Neural cell (in vitro differentiated cells): Measurements from ENCODE around the gene TMEM147. TPM values are rescaled to one million over a fixed set of nuclear protein-coding genes. Genes with fewer than 3 reads are reported as not detected.

Experiments
- H2AFZ ChIP-seq: fragments of 200-600, 300-800 bp; sonication (generic), shearing (Covaris generic); 2 replicates; pipeline ENCODE4 v1.6.0; 2014; ENCODE audit warnings: low read depth, mild to moderate bottlenecking, antibody characterized with exemption, low read length, moderate library complexity
- H3F3A ChIP-seq: fragments of 200-600 bp; shearing (Covaris generic); 2 replicates; pipeline ENCODE4 v1.6.1; 2016; ENCODE audit warnings: mild to moderate bottlenecking, moderate library complexity, mixed read lengths, antibody characterized with exemption, low read length; ENCODE audit not compliant: insufficient read depth, poor library complexity, severe bottlenecking
- H3K27ac ChIP-seq: fragments of 200-600, 300-800 bp; sonication (generic), shearing (Covaris generic); 2 replicates; pipeline ENCODE4 v1.5.1; 2014; ENCODE audit warnings: mild to moderate bottlenecking, low read length, moderate library complexity
- H3K27me3 ChIP-seq: fragments of 300-800, 200-600 bp; sonication (generic), shearing (Covaris generic); 2 replicates; pipeline ENCODE4 v1.6.0; 2014; ENCODE audit warnings: mild to moderate bottlenecking, low read depth, low read length, moderate library complexity; ENCODE audit not compliant: insufficient read depth
- H3K36me3 ChIP-seq: fragments of 300-800, 200-600 bp; sonication (generic), shearing (Covaris generic); 2 replicates; pipeline ENCODE4 v1.5.1; 2014; ENCODE audit warnings: mild to moderate bottlenecking, antibody characterized with exemption, low read length, moderate library complexity; ENCODE audit not compliant: insufficient read depth
- H3K4me2 ChIP-seq: fragments of 300-800, 200-600 bp; sonication (generic), shearing (Covaris generic); 2 replicates; pipeline ENCODE4 v1.6.0; 2014; ENCODE audit warnings: mild to moderate bottlenecking, low read length
- H3K4me3 ChIP-seq: fragments of 300-800, 200-600 bp; sonication (generic), shearing (Covaris generic); 2 replicates; pipeline ENCODE4 v1.5.1; 2014; ENCODE audit warnings: mild to moderate bottlenecking, low read length, moderate library complexity
- H3K79me2 ChIP-seq: fragments of 200-600 bp; shearing (Covaris generic); replicated peaks from 2 replicates; pipeline ENCODE4 v1.6.0; 2014; ENCODE audit warnings: mild to moderate bottlenecking, low read length, moderate library complexity; ENCODE audit not compliant: insufficient read depth
- H3K9ac ChIP-seq: fragments of 300-800, 200-600 bp; sonication (generic), shearing (Covaris generic); 2 replicates; pipeline ENCODE4 v1.6.1; 2016; ENCODE audit warnings: mild to moderate bottlenecking, low read length, mixed read lengths
- H3K9me2 ChIP-seq: fragments of 200-600 bp; shearing (Covaris generic); 2 replicates; pipeline ENCODE4 v1.6.1; 2016; ENCODE audit warnings: mild to moderate bottlenecking, low read length, mixed read lengths; ENCODE audit not compliant: insufficient read depth
- H3K9me3 ChIP-seq: fragments of 200-600, 300-800 bp; sonication (generic), shearing (Covaris generic); 2 replicates; pipeline ENCODE4 v1.6.1; 2016; ENCODE audit warnings: mild to moderate bottlenecking, mixed run types, low read length, moderate library complexity, mixed read lengths
- H4K20me1 ChIP-seq: fragments of 200-600 bp; shearing (Covaris generic); 2 replicates; pipeline ENCODE4 v1.6.1; 2016; ENCODE audit warnings: mild to moderate bottlenecking, mixed run types; ENCODE audit not compliant: insufficient read depth
- CTCF ChIP-seq: fragments of 450-650 bp; IDR thresholded peaks from 2 replicates; pipeline ENCODE4 v1.5.1; 2014; ENCODE audit warnings: antibody characterized with exemption, mild to moderate bottlenecking, moderate library complexity; ENCODE audit not compliant: poor library complexity, severe bottlenecking
- EP300 ChIP-seq: fragments of 450-650 bp; conservative IDR thresholded peaks from 2 replicates; pipeline ENCODE4 v1.6.1; 2014; ENCODE audit warnings: antibody characterized with exemption, mild to moderate bottlenecking, moderate library complexity; ENCODE audit not compliant: poor library complexity, severe bottlenecking
- EZH2 ChIP-seq: fragments of 200-600, 300-800 bp; shearing (Covaris generic), sonication (generic); IDR thresholded peaks from 2 replicates; pipeline ENCODE4 v1.6.1; 2014; ENCODE audit warnings: antibody characterized with exemption, low read length, borderline replicate concordance, mild to moderate bottlenecking; ENCODE audit not compliant: insufficient read depth, poor library complexity, severe bottlenecking
- MXI1 ChIP-seq: fragments of 450-650 bp; conservative IDR thresholded peaks from 2 replicates; pipeline ENCODE4 v1.6.1; 2014; ENCODE audit warnings: antibody characterized with exemption, mild to moderate bottlenecking; ENCODE audit not compliant: poor library complexity, severe bottlenecking
- POLR2AphosphoS5 ChIP-seq: IDR thresholded peaks from 2 replicates; pipeline ENCODE4 v1.6.1; 2012
- RAD21 ChIP-seq: fragments of 450-650 bp; conservative IDR thresholded peaks from 2 replicates; pipeline ENCODE4 v1.6.1; 2014; ENCODE audit warnings: antibody characterized with exemption, mild to moderate bottlenecking, moderate library complexity
- REST ChIP-seq: IDR thresholded peaks from 2 replicates; pipeline ENCODE4 v1.6.1; 2012; ENCODE audit warnings: borderline replicate concordance
- SMC3 ChIP-seq: fragments of 450-650 bp; conservative IDR thresholded peaks from 2 replicates; pipeline ENCODE4 v1.6.1; 2014; ENCODE audit warnings: antibody characterized with exemption, mild to moderate bottlenecking, moderate library complexity; ENCODE audit not compliant: poor library complexity
- TAF1 ChIP-seq: IDR thresholded peaks from 2 replicates; pipeline ENCODE4 v1.6.1; 2012; ENCODE audit warnings: low read depth
- polyA plus RNA-seq: library from polyadenylated mRNA; depleted of rRNA; stranded (reverse); fragments of >200 nt; gene quantifications from 2 replicates; pipeline ENCODE4 v1.2.3, GENCODE V29; 2014

The TMEM147 gene
- polyA plus RNA-seq, 1 donor from 2014 or later, result 106 TPM

GRCh38 chr19:35558400-35559280 lies 13.2 kb downstream of the TMEM147 start:
- H3K4me2 ChIP-seq, result no peak overlapping the region
- no peak overlapping the region for H2AFZ ChIP-seq

More at GRCh38 chr19:35558400-35559280, 13.2 kb downstream of the TMEM147 start:
- Histone ChIP-seq H3K4me3 (peak overlapping the region; percentile 65), H3K27me3 (peaks cover 30% of the 10 kb centered on the region), H3F3A (no peaks in the 10 kb centered on the region), H3K36me3 (no peaks in the 10 kb centered on the region), H3K9me3 (no peaks in the 10 kb centered on the region), H3K27ac (no peak overlapping the region), H4K20me1 (no peaks in the 10 kb centered on the region), H3K9ac (no peak overlapping the region), H3K9me2 (no peaks in the 10 kb centered on the region), H3K79me2 (no peaks in the 10 kb centered on the region)
- TF ChIP-seq SMC3 (no peak), RAD21 (no peak), TAF1 (no peak), CTCF (no peak), EZH2 (no peak), MXI1 (no peak), REST (no peak), POLR2AphosphoS5 (no peak), EP300 (no peak)
